ENCODE results near the gene SLC25A11. TPM values are rescaled to one million over a fixed set of nuclear protein-coding genes. Genes with fewer than 3 reads are reported as not detected.
A peak's percentile ranks its signal among the peaks of the same experiment; 100 is the strongest.
"Not testable (repeated sequence)": the region's sequence is repeated elsewhere in the genome, so short reads cannot be mapped to it uniquely, and the experiment has no call there.

Gene SLC25A11
- total and polyA plus RNA-seq, 8 donors = 10.9 to 25.5 (median 21.4) TPM

DNA sequence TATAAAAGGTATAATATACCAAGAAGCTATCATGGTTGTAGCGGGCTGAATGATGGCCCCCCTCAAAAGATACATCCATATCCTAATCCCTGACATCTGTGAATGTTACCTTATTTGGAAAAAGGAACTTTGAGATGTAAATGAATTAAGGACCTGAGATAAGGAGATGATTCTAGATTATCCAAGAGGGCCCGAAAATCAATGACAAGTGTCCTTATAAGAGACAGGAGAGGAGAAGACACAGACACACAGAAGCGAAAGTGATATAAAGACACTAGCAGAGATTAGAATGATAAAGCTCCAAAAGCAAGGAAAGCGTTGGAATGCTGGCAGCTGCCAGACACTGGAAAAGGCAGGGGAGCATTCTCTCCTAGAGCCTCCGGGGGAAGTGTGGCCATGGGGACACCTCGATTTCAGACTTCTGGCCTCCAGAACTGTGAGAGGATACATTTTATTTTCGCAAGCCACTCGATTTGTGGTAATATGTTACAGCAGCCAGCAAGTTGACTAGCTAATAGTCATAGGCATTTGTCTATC, 20.3 kb downstream of the SLC25A11 start:
- ATAC-seq = no peak
- no peaks in the 10 kb centered on the region for H3K9me3 ChIP-seq
- no peak overlapping the region for H3K4me3 ChIP-seq
- peak in 1 of 6 donors; percentile 2 for DNase-seq
- no peak overlapping the region for H3K27ac ChIP-seq
- 73 to 76% methylated on average over 8 of the region's 8 CpGs for WGBS, 2 donors
- no peaks in the 10 kb centered on the region for H3K4me1 ChIP-seq
- H3K27me3 ChIP-seq = no peaks in the 10 kb centered on the region
- intact Hi-C loops (cut with DNase I) = loop anchor here in 1 of 3 donors (10.0 kb wide), 1 partner anchor 135 kb away; no protein-coding TSS in a partner anchor
- no peaks in the 10 kb centered on the region for H3K36me3 ChIP-seq
- TF ChIP-seq, protein P1, sequence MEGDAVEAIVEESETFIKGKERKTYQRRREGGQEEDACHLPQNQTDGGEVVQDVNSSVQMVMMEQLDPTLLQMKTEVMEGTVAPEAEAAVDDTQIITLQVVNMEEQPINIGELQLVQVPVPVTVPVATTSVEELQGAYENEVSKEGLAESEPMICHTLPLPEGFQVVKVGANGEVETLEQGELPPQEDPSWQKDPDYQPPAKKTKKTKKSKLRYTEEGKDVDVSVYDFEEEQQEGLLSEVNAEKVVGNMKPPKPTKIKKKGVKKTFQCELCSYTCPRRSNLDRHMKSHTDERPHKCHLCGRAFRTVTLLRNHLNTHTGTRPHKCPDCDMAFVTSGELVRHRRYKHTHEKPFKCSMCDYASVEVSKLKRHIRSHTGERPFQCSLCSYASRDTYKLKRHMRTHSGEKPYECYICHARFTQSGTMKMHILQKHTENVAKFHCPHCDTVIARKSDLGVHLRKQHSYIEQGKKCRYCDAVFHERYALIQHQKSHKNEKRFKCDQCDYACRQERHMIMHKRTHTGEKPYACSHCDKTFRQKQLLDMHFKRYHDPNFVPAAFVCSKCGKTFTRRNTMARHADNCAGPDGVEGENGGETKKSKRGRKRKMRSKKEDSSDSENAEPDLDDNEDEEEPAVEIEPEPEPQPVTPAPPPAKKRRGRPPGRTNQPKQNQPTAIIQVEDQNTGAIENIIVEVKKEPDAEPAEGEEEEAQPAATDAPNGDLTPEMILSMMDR (IDR thresholded peaks at IDR 0.05) = no peak
- FAIRE-seq = no peak

- DNase-seq = peak in 1 of 6 donors; percentile 6
- H3K27me3 ChIP-seq, FAIRE-seq, H3K4me3 ChIP-seq, H3K36me3 ChIP-seq, H3K9me3 ChIP-seq, H3K27ac ChIP-seq, ATAC-seq, H3K4me1 ChIP-seq: not testable (repeated sequence)
- intact Hi-C loops (cut with DNase I) = loop anchor here in 1 of 3 donors (10.0 kb wide), 1 partner anchor 140 kb away; no protein-coding TSS in a partner anchor
- WGBS, 2 donors = 72 to 73% methylated on average over 4 of the region's 4 CpGs
Observed at GRCh38 chr17:4914551-4914950, 25.3 kb downstream of the SLC25A11 start.

- Histone ChIP-seq H3K4me3 (no peak overlapping the region), H3K4me1 (peaks cover 0 to 4% (median 0%) of the 10 kb centered on the region in 3 donors), H3K27ac (no peak overlapping the region), H3K27me3 (no peaks in the 10 kb centered on the region), H3K9me3 (no peaks in the 10 kb centered on the region), H3K36me3 (no peaks in the 10 kb centered on the region)
- no peak for FAIRE-seq
- intact Hi-C loops (cut with DNase I) = loop anchor here in 1 of 3 donors (10.0 kb wide), 1 partner anchor 141 kb away; no protein-coding TSS in a partner anchor
- TF ChIP-seq, protein P1 (IDR thresholded peaks at IDR 0.05) = no peak
- DNase-seq = no peak
- peak in 1 of 4 donors; percentile 31 for ATAC-seq
- WGBS, 2 donors = 40% methylated on average over 1 of the region's 1 CpG
Observed at GRCh38 chr17:4913994-4914393, 25.9 kb downstream of the SLC25A11 start.

DNA sequence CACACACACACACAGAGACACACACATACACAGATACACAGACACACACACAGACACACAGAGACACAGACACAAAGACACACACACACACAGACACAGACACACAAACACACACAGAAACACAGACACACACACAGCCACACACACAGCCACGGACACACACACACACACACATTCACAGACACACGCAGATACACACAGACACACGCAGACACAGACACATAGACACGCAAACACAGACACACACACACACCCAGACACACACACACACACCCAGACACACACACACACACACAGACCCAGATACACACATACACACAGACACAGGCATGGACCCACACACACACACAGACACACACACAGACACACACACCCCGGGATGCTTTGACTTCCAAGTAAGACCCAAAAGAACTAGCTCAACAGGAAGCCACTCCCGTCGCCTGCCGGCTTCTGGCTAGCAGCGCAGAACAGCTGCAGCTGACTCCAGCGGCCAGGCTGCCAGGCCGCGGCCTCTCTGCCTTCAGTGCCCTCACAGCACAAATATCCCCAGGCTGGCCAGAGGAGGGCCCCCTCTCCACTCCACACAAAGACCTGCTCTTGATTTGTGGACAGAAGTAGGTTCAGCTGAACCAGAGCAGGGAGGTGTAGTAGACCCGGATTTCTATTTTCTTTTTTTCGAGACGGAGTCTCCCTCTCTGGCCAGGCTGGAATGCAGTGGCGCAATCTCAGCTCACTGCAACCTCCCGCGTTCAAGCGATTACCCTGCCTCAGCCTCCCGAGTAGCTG, 30.9 kb downstream of the SLC25A11 start:
- ATAC-seq (peak; percentile 97 to 99 (median 99)), DNase-seq (peak; percentile 86 to 96 (median 89)), FAIRE-seq (no peak)
- no peaks in the 10 kb centered on the region for H3K27me3 ChIP-seq
- 15 to 20% methylated on average over 20 of the region's 20 CpGs for WGBS, 2 donors
- TF ChIP-seq, protein P1 (IDR thresholded peaks at IDR 0.05) = peak; percentile 63 to 81 (median 76)
- no peak overlapping the region for H3K4me3 ChIP-seq
- H3K27ac ChIP-seq = peak overlapping the region in 3 of 4 donors; percentile 15 to 60 (median 29)
- peaks cover 0 to 4% (median 0%) of the 10 kb centered on the region in 3 donors for H3K4me1 ChIP-seq
- no peaks in the 10 kb centered on the region for H3K36me3 ChIP-seq
- no peaks in the 10 kb centered on the region for H3K9me3 ChIP-seq
- intact Hi-C loops (cut with DNase I) = loop anchor here in 1 of 3 donors (10.0 kb wide), 1 partner anchor 156 kb away; no protein-coding TSS in a partner anchor

GRCh38 chr17:4908301-4908700, 31.5 kb downstream of the SLC25A11 start:
- no peak for ATAC-seq
- no peaks in the 10 kb centered on the region for H3K9me3 ChIP-seq
- H3K4me3 ChIP-seq = no peak overlapping the region
- no peaks in the 10 kb centered on the region for H3K27me3 ChIP-seq
- FAIRE-seq = no peak
- peak in 1 of 6 donors; percentile 30 for DNase-seq
- H3K4me1 ChIP-seq = peaks cover 0 to 4% (median 2%) of the 10 kb centered on the region in 3 donors
- no peak overlapping the region for H3K27ac ChIP-seq
- TF ChIP-seq, protein P1 (IDR thresholded peaks at IDR 0.05) = no peak
- no peaks in the 10 kb centered on the region for H3K36me3 ChIP-seq
- 66 to 79% methylated on average over 10 of the region's 10 CpGs for WGBS, 2 donors
- intact Hi-C loops (cut with DNase I) = loop anchor here in 1 of 3 donors (10.0 kb wide), 1 partner anchor 156 kb away; no protein-coding TSS in a partner anchor

DNA sequence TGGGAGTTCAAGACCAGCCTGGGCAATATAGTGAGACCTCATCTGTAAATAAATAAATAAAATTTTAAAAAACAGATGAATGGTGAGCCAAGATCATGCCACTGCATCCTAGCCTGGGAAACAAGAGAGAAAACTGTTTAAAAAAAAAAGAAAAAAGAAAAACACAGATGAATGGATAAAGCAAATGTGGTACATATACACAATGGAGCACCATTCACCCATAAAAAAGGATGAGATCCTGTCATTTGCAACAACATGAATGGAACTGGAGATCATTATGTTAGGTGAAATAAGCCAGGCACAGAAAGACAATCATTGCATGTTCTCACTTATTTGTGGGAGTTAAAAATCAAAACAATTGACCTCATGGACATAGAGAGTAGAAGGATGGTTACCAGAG, 33.2 kb downstream of the SLC25A11 start:
- FAIRE-seq, H3K4me3 ChIP-seq, DNase-seq, H3K9me3 ChIP-seq, H3K4me1 ChIP-seq, H3K27ac ChIP-seq, H3K27me3 ChIP-seq, ATAC-seq, H3K36me3 ChIP-seq: not testable (repeated sequence)
- intact Hi-C loops (cut with DNase I) = loop anchor here in 1 of 3 donors (10.0 kb wide), 1 partner anchor 158 kb away; no protein-coding TSS in a partner anchor

Measured in pancreas (tissue), 10 donors.